GM23338 (cell line): ENCODE data around the gene RILPL1. TPM values are rescaled to one million over a fixed set of nuclear protein-coding genes. Genes with fewer than 3 reads are reported as not detected.

ENCODE experiments used
- ATAC-seq: fragments of 200-7000 bp; cut with Tn5 transposase; 3 replicates; pipeline ENCODE4 v1.9.1; 2020
- DNase-seq: peaks from one replicate; pipeline ENCODE4 v3.0.0-alpha.2; 2015; ENCODE audit warnings: low spot score
- H2AFZ ChIP-seq: fragments of 200-600 bp; sonication (generic); 2 replicates; pipeline ENCODE4 v1.8.0; 2016; ENCODE audit warnings: antibody characterized with exemption, mild to moderate bottlenecking, moderate library complexity
- H3F3A ChIP-seq: fragments of 200-600 bp; sonication (generic); replicated peaks from 2 replicates; pipeline ENCODE4 v1.8.0; 2017; ENCODE audit warnings: antibody characterized with exemption, mixed run types, low read depth
- H3K27ac ChIP-seq: fragments of 200-600 bp; sonication (generic); 2 replicates; pipeline ENCODE4 v1.6.1; 2016; ENCODE audit warnings: low read depth
- H3K27me3 ChIP-seq: fragments of 200-600 bp; sonication (generic); 2 replicates; pipeline ENCODE4 v1.8.0; 2016; ENCODE audit warnings: mild to moderate bottlenecking, mixed run types, moderate library complexity; ENCODE audit not compliant: insufficient read depth
- H3K36me3 ChIP-seq: fragments of 200-600 bp; sonication (generic); 2 replicates; pipeline ENCODE4 v1.8.0; 2016; ENCODE audit warnings: mild to moderate bottlenecking; ENCODE audit not compliant: insufficient read depth
- H3K4me1 ChIP-seq: fragments of 200-600 bp; sonication (generic); 2 replicates; pipeline ENCODE4 v1.8.0; 2016; ENCODE audit warnings: mild to moderate bottlenecking, moderate library complexity; ENCODE audit not compliant: insufficient read depth
- H3K4me2 ChIP-seq: fragments of 200-600 bp; sonication (generic); 2 replicates; pipeline ENCODE4 v1.7.1; 2017; ENCODE audit warnings: mixed run types
- H3K4me3 ChIP-seq: fragments of 200-600 bp; sonication (generic); 2 replicates; pipeline ENCODE4 v1.6.1; 2016; ENCODE audit warnings: mixed run types
- H3K79me2 ChIP-seq: fragments of 200-600 bp; sonication (generic); replicated peaks from 2 replicates; pipeline ENCODE4 v1.8.0; 2017; ENCODE audit warnings: mild to moderate bottlenecking; ENCODE audit not compliant: insufficient read depth
- H3K9me2 ChIP-seq: fragments of 200-600 bp; sonication (generic); 2 replicates; pipeline ENCODE4 v1.8.0; 2017; ENCODE audit not compliant: insufficient read depth
- H4K20me1 ChIP-seq: fragments of 200-600 bp; sonication (generic); replicated peaks from 2 replicates; pipeline ENCODE4 v1.8.0; 2017; ENCODE audit warnings: mild to moderate bottlenecking; ENCODE audit not compliant: insufficient read depth
- H3K27ac Mint-ChIP-seq: 2 replicates; pipeline ENCODE4 v1.8.0; 2020; ENCODE audit warnings: inconsistent platforms, mild to moderate bottlenecking, moderate library complexity, mixed read lengths
- H3K27me3 Mint-ChIP-seq: 3 replicates; pipeline ENCODE4 v1.8.0; 2022; ENCODE audit warnings: low read depth, mild to moderate bottlenecking, moderate library complexity, mixed read lengths, inconsistent platforms; ENCODE audit not compliant: insufficient read depth, poor library complexity
- H3K36me3 Mint-ChIP-seq: 3 replicates; pipeline ENCODE4 v1.8.0; 2021; ENCODE audit warnings: low read depth, mild to moderate bottlenecking, inconsistent platforms, moderate library complexity, mixed read lengths
- H3K4me1 Mint-ChIP-seq: 3 replicates; pipeline ENCODE4 v1.8.0; 2020; ENCODE audit warnings: mild to moderate bottlenecking, inconsistent platforms, mixed read lengths
- H3K4me3 Mint-ChIP-seq: 3 replicates; pipeline ENCODE4 v1.8.0; 2021; ENCODE audit warnings: moderate library complexity, mild to moderate bottlenecking, inconsistent platforms, mixed read lengths
- H3K9me3 Mint-ChIP-seq: 3 replicates; pipeline ENCODE4 v1.8.0; 2020; ENCODE audit warnings: moderate library complexity, mild to moderate bottlenecking, inconsistent platforms, mixed read lengths
- CREB1 ChIP-seq: fragments of 250-450 bp; sonication (Bioruptor Pico); IDR thresholded peaks from 2 replicates; pipeline ENCODE4 v1.5.0; 2020; ENCODE audit warnings: low read depth, mild to moderate bottlenecking, moderate library complexity
- CTCF ChIP-seq, 2 experiments: fragments of 200-600 bp in 1 of 2; sonication (generic) in 1 of 2; conservative IDR thresholded peaks; 2 replicates each; pipeline versions ENCODE4 v1.5.1 to v1.6.1; 2016 to 2017; ENCODE audit warnings: antibody characterized with exemption in 2 of 2, low read depth in 2 of 2, mild to moderate bottlenecking in 2 of 2, moderate library complexity in 1 of 2
- EZH2 ChIP-seq: fragments of 200-600 bp; sonication (generic); IDR thresholded peaks from one replicate; pipeline ENCODE4 v1.8.0; 2017; ENCODE audit warnings: antibody characterized with exemption, mild to moderate bottlenecking, low read depth; ENCODE audit not compliant: unreplicated experiment
- EZH2phosphoT487 ChIP-seq: fragments of 200-600 bp; sonication (generic); IDR thresholded peaks from one replicate; pipeline ENCODE4 v1.8.1; 2018; ENCODE audit warnings: antibody characterized with exemption; ENCODE audit not compliant: unreplicated experiment
- JUNB ChIP-seq: IDR thresholded peaks from one replicate; pipeline ENCODE4 v1.6.1; 2016; ENCODE audit warnings: antibody characterized with exemption; ENCODE audit not compliant: unreplicated experiment
- NANOG ChIP-seq: IDR thresholded peaks from 2 replicates; pipeline ENCODE4 v1.6.1; 2016; ENCODE audit warnings: antibody characterized with exemption, borderline replicate concordance
- POLR2AphosphoS5 ChIP-seq: IDR thresholded peaks from 2 replicates; pipeline ENCODE4 v1.6.1; 2016; ENCODE audit warnings: antibody characterized with exemption, low read depth
- REST ChIP-seq: IDR thresholded peaks from one replicate; pipeline ENCODE4 v1.6.1; 2018; ENCODE audit warnings: antibody characterized with exemption; ENCODE audit not compliant: unreplicated experiment
- STAT1 ChIP-seq: IDR thresholded peaks from one replicate; pipeline ENCODE4 v1.6.1; 2016; ENCODE audit warnings: antibody characterized with exemption; ENCODE audit not compliant: unreplicated experiment
- ZNF114 ChIP-seq: fragments of 250-450 bp; sonication (Bioruptor Pico); IDR thresholded peaks from 2 replicates; pipeline ENCODE4 v1.5.0; 2020; ENCODE audit warnings: mild to moderate bottlenecking, moderate library complexity
- ZNF331 ChIP-seq: fragments of 250-450 bp; sonication (Bioruptor Pico); IDR thresholded peaks from 2 replicates; pipeline ENCODE4 v1.5.0; 2020; ENCODE audit warnings: low read depth, mild to moderate bottlenecking, moderate library complexity
- polyA plus RNA-seq: library from polyadenylated mRNA; unstranded; fragments of >200 nt; fragmentation: Nextera tagmentation; extraction: Ambion mirVana; gene quantifications from 2 replicates; pipeline ENCODE4 v1.2.1, GENCODE V29; 2016
- total RNA-seq: library from RNA; depleted of rRNA; stranded (reverse); fragments of >200 nt; shearing (Covaris generic); gene quantifications from 2 replicates; pipeline ENCODE4 v1.2.3, GENCODE V29; 2014
- TF ChIP-seq, protein P1 (sequence below): IDR thresholded peaks from 2 replicates; pipeline ENCODE4 v1.6.1; 2016; ENCODE audit warnings: antibody characterized with exemption
- TF ChIP-seq, protein P2 (sequence below): fragments of 250-450 bp; sonication (Bioruptor Pico); IDR thresholded peaks from 2 replicates; pipeline ENCODE4 v1.5.0; 2020; ENCODE audit warnings: mild to moderate bottlenecking, moderate library complexity

Gene RILPL1
- total and polyA plus RNA-seq, 2 experiments from 2014 or later, result 3.9 to 7.9 TPM

DNA sequence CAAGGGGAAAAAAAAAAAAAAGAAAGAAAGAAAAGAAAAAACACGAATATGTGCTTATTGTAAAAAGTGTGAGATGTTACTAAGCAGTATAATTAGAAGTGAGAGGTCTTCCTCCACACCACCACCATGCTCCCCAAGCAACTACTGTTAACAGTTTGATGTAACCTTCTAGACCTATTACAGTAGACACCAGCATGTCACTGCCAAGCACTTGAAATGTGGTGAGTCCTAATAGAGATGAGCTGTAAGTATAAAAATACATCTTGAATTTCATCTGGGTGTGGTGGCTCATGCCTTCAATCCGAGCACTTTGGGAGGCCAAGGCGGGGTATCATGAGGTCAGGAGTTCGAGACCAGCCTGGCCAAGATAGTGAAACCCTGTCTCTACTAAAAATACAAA, 83.7 kb downstream of the RILPL1 start:
- Mint-ChIP-seq H3K9me3 (no peaks in the 10 kb centered on the region), H3K27me3 (peaks cover 11% of the 10 kb centered on the region), H3K27ac (no peak overlapping the region), H3K4me3 (no peak overlapping the region), H3K36me3 (no peaks in the 10 kb centered on the region), H3K4me1 (peaks cover 8% of the 10 kb centered on the region; the same call in 2 of the 3 replicates)
- no peaks in the 10 kb centered on the region for H3K9me2 ChIP-seq
- H3K79me2 ChIP-seq, result no peaks in the 10 kb centered on the region
- DNase-seq, result no peak
- H3K4me1 ChIP-seq, result peaks cover 11% of the 10 kb centered on the region
- H2AFZ ChIP-seq, result no peak overlapping the region
- H3K4me3 ChIP-seq, result no peak overlapping the region
- ATAC-seq, result no peak
- no peak for TF ChIP-seq REST
- TF ChIP-seq JUNB, result no peak
- no peak for TF ChIP-seq STAT1
- TF ChIP-seq EZH2phosphoT487, result no peak
- no peak for TF ChIP-seq CREB1 (CRISPR knock-in tag)
- no peak for TF ChIP-seq NANOG
- no peak for TF ChIP-seq ZNF331 (CRISPR knock-in tag)
- TF ChIP-seq, protein P1, sequence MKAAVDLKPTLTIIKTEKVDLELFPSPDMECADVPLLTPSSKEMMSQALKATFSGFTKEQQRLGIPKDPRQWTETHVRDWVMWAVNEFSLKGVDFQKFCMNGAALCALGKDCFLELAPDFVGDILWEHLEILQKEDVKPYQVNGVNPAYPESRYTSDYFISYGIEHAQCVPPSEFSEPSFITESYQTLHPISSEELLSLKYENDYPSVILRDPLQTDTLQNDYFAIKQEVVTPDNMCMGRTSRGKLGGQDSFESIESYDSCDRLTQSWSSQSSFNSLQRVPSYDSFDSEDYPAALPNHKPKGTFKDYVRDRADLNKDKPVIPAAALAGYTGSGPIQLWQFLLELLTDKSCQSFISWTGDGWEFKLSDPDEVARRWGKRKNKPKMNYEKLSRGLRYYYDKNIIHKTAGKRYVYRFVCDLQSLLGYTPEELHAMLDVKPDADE, result no peak
- TF ChIP-seq, protein P2, sequence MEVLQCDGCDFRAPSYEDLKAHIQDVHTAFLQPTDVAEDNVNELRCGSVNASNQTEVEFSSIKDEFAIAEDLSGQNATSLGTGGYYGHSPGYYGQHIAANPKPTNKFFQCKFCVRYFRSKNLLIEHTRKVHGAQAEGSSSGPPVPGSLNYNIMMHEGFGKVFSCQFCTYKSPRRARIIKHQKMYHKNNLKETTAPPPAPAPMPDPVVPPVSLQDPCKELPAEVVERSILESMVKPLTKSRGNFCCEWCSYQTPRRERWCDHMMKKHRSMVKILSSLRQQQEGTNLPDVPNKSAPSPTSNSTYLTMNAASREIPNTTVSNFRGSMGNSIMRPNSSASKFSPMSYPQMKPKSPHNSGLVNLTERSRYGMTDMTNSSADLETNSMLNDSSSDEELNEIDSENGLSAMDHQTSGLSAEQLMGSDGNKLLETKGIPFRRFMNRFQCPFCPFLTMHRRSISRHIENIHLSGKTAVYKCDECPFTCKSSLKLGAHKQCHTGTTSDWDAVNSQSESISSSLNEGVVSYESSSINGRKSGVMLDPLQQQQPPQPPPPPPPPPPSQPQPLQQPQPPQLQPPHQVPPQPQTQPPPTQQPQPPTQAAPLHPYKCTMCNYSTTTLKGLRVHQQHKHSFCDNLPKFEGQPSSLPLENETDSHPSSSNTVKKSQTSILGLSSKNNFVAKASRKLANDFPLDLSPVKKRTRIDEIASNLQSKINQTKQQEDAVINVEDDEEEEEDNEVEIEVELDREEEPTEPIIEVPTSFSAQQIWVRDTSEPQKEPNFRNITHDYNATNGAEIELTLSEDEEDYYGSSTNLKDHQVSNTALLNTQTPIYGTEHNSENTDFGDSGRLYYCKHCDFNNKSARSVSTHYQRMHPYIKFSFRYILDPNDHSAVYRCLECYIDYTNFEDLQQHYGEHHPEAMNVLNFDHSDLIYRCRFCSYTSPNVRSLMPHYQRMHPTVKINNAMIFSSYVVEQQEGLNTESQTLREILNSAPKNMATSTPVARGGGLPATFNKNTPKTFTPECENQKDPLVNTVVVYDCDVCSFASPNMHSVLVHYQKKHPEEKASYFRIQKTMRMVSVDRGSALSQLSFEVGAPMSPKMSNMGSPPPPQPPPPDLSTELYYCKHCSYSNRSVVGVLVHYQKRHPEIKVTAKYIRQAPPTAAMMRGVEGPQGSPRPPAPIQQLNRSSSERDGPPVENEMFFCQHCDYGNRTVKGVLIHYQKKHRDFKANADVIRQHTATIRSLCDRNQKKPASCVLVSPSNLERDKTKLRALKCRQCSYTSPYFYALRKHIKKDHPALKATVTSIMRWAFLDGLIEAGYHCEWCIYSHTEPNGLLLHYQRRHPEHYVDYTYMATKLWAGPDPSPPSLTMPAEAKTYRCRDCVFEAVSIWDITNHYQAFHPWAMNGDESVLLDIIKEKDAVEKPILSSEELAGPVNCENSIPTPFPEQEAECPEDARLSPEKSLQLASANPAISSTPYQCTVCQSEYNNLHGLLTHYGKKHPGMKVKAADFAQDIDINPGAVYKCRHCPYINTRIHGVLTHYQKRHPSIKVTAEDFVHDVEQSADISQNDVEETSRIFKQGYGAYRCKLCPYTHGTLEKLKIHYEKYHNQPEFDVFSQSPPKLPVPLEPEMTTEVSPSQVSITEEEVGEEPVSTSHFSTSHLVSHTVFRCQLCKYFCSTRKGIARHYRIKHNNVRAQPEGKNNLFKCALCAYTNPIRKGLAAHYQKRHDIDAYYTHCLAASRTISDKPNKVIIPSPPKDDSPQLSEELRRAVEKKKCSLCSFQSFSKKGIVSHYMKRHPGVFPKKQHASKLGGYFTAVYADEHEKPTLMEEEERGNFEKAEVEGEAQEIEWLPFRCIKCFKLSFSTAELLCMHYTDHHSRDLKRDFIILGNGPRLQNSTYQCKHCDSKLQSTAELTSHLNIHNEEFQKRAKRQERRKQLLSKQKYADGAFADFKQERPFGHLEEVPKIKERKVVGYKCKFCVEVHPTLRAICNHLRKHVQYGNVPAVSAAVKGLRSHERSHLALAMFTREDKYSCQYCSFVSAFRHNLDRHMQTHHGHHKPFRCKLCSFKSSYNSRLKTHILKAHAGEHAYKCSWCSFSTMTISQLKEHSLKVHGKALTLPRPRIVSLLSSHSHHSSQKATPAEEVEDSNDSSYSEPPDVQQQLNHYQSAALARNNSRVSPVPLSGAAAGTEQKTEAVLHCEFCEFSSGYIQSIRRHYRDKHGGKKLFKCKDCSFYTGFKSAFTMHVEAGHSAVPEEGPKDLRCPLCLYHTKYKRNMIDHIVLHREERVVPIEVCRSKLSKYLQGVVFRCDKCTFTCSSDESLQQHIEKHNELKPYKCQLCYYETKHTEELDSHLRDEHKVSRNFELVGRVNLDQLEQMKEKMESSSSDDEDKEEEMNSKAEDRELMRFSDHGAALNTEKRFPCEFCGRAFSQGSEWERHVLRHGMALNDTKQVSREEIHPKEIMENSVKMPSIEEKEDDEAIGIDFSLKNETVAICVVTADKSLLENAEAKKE (CRISPR knock-in tag), result no peak
- TF ChIP-seq ZNF114, result no peak
- no peak for TF ChIP-seq POLR2AphosphoS5
- TF ChIP-seq EZH2, result no peak
- TF ChIP-seq CTCF (conservative IDR thresholded peaks at IDR 0.05; ENCODE audit: low read depth in 2 of 2), result no peak
- H4K20me1 ChIP-seq, result no peaks in the 10 kb centered on the region
- H3K27me3 ChIP-seq, result no peaks in the 10 kb centered on the region
- 0 out of 2 replicates have a peak, but pooled peaks cover 3% of the 10 kb centered on the region for H3F3A ChIP-seq
- no peaks in the 10 kb centered on the region for H3K36me3 ChIP-seq
- H3K27ac ChIP-seq, result no peak overlapping the region
- H3K4me2 ChIP-seq, result no peak overlapping the region
